ENCODE data around the gene RAD51AP1. TPM values are rescaled to one million over a fixed set of nuclear protein-coding genes. Genes with fewer than 3 reads are reported as not detected.

RAD51AP1 gene
- total and polyA plus RNA-seq, 2 donors from 2014 or later: 0.52 to 2.9 TPM

DNA sequence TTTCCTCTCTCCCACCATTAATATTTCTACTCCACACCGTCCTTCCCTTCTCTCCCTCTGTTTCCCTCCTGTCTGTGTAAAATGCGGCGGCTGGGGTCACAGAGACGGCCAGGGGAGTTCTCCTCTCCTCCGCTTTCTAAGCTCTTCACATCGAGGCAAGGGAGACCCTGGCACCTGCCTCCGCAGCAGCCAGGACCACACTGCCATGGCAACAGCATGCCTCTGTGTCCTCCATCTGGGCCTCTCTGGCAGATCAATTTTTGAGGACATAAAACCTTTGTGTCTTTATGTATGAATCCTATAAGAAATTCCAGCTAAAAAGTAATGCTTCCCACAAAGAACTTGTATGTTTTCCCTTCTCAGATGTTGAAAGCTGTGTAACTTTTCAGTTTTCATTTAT lies 64.7 kb downstream of the RAD51AP1 start:
- DNase-seq: no peak
- Histone ChIP-seq H3K27ac (ENCODE audit: low read depth in 2 of 2, low read length in 2 of 2) (no peak overlapping the region), H3K4me3 (ENCODE audit: low read length in 3 of 3) (no peak overlapping the region), H3K4me1 (ENCODE audit: control insufficient read depth in 2 of 3, insufficient read depth in 2 of 3, low read depth in 1 of 3, low read length in 3 of 3) (no peaks in the 10 kb centered on the region), H3K9me3 (ENCODE audit: control insufficient read depth in 2 of 3, insufficient read depth in 1 of 3, low read length in 3 of 3) (no peaks in the 10 kb centered on the region), H3K27me3 (ENCODE audit: control insufficient read depth, insufficient read depth, low read length) (no peaks in the 10 kb centered on the region), H3K9ac (ENCODE audit: low read length in 3 of 3) (no peak overlapping the region), H3K36me3 (ENCODE audit: control insufficient read depth in 2 of 3, insufficient read depth in 3 of 3, low read length in 3 of 3) (no peaks in the 10 kb centered on the region)
- TF ChIP-seq, protein P1, sequence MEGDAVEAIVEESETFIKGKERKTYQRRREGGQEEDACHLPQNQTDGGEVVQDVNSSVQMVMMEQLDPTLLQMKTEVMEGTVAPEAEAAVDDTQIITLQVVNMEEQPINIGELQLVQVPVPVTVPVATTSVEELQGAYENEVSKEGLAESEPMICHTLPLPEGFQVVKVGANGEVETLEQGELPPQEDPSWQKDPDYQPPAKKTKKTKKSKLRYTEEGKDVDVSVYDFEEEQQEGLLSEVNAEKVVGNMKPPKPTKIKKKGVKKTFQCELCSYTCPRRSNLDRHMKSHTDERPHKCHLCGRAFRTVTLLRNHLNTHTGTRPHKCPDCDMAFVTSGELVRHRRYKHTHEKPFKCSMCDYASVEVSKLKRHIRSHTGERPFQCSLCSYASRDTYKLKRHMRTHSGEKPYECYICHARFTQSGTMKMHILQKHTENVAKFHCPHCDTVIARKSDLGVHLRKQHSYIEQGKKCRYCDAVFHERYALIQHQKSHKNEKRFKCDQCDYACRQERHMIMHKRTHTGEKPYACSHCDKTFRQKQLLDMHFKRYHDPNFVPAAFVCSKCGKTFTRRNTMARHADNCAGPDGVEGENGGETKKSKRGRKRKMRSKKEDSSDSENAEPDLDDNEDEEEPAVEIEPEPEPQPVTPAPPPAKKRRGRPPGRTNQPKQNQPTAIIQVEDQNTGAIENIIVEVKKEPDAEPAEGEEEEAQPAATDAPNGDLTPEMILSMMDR (IDR thresholded peaks at IDR 0.05; ENCODE audit: borderline replicate concordance, extremely low read depth, insufficient read depth): no peak
- intact Hi-C loops (cut with DNase I): no loop called here
- FAIRE-seq: no peak

DNA sequence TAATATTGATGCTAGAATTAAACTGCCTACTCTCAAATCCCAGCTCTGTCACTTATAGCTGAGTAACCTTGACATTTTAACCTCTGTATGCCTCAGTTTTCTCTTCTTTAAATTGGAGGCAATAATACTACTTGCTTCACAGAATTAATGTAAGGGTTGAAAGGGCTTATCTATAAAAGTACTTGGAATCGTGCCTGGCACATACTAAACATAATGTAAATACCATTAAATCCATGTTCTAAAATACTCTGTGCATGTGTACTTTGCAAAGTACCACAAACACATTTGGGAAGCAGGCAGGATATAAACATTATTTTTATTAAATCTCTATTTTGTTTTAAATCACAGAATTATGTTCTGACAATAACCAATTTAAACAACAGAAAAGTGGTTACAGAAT lies 65.3 kb downstream of the RAD51AP1 start:
- no peak for FAIRE-seq
- TF ChIP-seq, protein P1 (IDR thresholded peaks at IDR 0.05; ENCODE audit: borderline replicate concordance, extremely low read depth, insufficient read depth): no peak
- intact Hi-C loops (cut with DNase I): no loop called here
- Histone ChIP-seq H3K4me1 (ENCODE audit: control insufficient read depth in 2 of 3, insufficient read depth in 2 of 3, low read depth in 1 of 3, low read length in 3 of 3) (no peaks in the 10 kb centered on the region), H3K27me3 (ENCODE audit: control insufficient read depth, insufficient read depth, low read length) (no peaks in the 10 kb centered on the region), H3K9ac (ENCODE audit: low read length in 3 of 3) (no peak overlapping the region), H3K36me3 (ENCODE audit: control insufficient read depth in 2 of 3, insufficient read depth in 3 of 3, low read length in 3 of 3) (peaks cover 0 to under 1% (median 0%) of the 10 kb centered on the region in 3 donors), H3K4me3 (ENCODE audit: low read length in 3 of 3) (no peak overlapping the region), H3K9me3 (ENCODE audit: control insufficient read depth in 2 of 3, insufficient read depth in 1 of 3, low read length in 3 of 3) (no peaks in the 10 kb centered on the region), H3K27ac (ENCODE audit: low read depth in 2 of 2, low read length in 2 of 2) (no peak overlapping the region)
- DNase-seq: no peak

- Histone ChIP-seq H3K27ac (ENCODE audit: low read depth in 2 of 2, low read length in 2 of 2) (no peak overlapping the region), H3K4me1 (ENCODE audit: control insufficient read depth in 2 of 3, insufficient read depth in 2 of 3, low read depth in 1 of 3, low read length in 3 of 3) (no peaks in the 10 kb centered on the region), H3K4me3 (ENCODE audit: low read length in 3 of 3) (peak overlapping the region; percentile 80 to 96 (median 96)), H3K9ac (ENCODE audit: low read length in 3 of 3) (peak overlapping the region; percentile 81 to 88 (median 88)), H3K36me3 (ENCODE audit: control insufficient read depth in 2 of 3, insufficient read depth in 3 of 3, low read length in 3 of 3) (peaks cover 0 to 2% (median under 1%) of the 10 kb centered on the region in 3 donors), H3K9me3 (ENCODE audit: control insufficient read depth in 2 of 3, insufficient read depth in 1 of 3, low read length in 3 of 3) (no peaks in the 10 kb centered on the region), H3K27me3 (ENCODE audit: control insufficient read depth, insufficient read depth, low read length) (no peaks in the 10 kb centered on the region)
- DNase-seq (peak; percentile 82 to 95 (median 85)), FAIRE-seq (peak; percentile 66)
- TF ChIP-seq, protein P1 (IDR thresholded peaks at IDR 0.05; ENCODE audit: borderline replicate concordance, extremely low read depth, insufficient read depth): peak; percentile 95
- intact Hi-C loops (cut with DNase I): no loop called here
These were observed 66.0 kb downstream of the RAD51AP1 start for GRCh38 chr12:4604684-4605193.

GRCh38 chr12:4607056-4607455 lies 68.4 kb downstream of the RAD51AP1 start:
- TF ChIP-seq, protein P1 (IDR thresholded peaks at IDR 0.05; ENCODE audit: borderline replicate concordance, extremely low read depth, insufficient read depth): no peak
- intact Hi-C loops (cut with DNase I): no loop called here
- Histone ChIP-seq H3K9me3 (ENCODE audit: control insufficient read depth in 2 of 3, insufficient read depth in 1 of 3, low read length in 3 of 3) (no peaks in the 10 kb centered on the region), H3K4me3 (ENCODE audit: low read length in 3 of 3) (no peak overlapping the region), H3K27ac (ENCODE audit: low read depth in 2 of 2, low read length in 2 of 2) (no peak overlapping the region), H3K36me3 (ENCODE audit: control insufficient read depth in 2 of 3, insufficient read depth in 3 of 3, low read length in 3 of 3) (peaks cover 0 to 16% (median 7%) of the 10 kb centered on the region in 3 donors), H3K4me1 (ENCODE audit: control insufficient read depth in 2 of 3, insufficient read depth in 2 of 3, low read depth in 1 of 3, low read length in 3 of 3) (no peaks in the 10 kb centered on the region), H3K9ac (ENCODE audit: low read length in 3 of 3) (no peak overlapping the region), H3K27me3 (ENCODE audit: control insufficient read depth, insufficient read depth, low read length) (no peaks in the 10 kb centered on the region)
- FAIRE-seq (no peak), DNase-seq (no peak)

Data from kidney (tissue), 14 donors.